HG03039 (cell line): ENCODE measurements around the gene RAB30.

Experiments
- ATAC-seq: cut with Tn5 transposase; IDR thresholded peaks from one replicate; pipeline ENCODE4 v1.9.1; 2021; ENCODE audit warnings: mild to moderate bottlenecking, moderate library complexity; ENCODE audit not compliant: unreplicated experiment

Gene RAB30

DNA sequence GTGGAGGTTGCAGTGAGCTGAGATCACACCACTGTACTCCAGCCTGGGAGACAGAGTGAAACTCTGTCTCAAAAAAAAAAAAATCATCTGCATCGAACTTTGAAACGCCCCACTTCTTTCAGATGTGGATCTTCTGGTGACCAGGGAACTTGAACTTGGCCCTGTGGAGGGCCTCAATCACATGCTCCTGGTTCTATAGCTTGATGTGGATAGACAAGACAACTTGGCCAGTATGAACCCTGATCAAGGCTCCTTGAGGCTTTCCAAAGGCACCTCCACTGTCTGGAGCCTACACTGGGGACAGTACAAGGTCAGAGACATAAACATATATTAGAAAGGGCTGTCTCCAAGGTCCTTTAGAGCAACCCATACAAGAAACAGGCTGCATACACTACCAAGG, 30.6 kb downstream of the RAB30 start:
- no peak for ATAC-seq

DNA sequence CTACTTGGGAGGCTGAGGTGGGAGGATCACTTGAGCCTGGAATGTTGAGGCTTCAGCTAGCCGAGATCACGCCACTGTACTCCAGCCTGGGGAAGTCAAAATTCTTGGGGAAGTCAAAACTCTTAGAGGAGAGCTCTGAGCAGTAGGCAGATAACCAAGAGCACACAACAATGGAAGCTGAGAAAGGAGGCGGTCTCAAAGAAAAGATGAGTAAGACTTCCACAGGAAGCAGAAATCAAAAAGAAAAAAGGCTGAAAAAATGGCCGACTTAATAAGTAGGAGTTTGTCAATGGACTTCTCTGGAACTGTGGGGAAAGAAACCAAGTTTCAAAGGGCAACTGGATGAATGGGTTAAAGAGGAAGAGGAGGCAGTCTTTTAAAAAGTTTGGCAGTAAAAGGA, 32.1 kb downstream of the RAB30 start:
- no peak for ATAC-seq

DNA sequence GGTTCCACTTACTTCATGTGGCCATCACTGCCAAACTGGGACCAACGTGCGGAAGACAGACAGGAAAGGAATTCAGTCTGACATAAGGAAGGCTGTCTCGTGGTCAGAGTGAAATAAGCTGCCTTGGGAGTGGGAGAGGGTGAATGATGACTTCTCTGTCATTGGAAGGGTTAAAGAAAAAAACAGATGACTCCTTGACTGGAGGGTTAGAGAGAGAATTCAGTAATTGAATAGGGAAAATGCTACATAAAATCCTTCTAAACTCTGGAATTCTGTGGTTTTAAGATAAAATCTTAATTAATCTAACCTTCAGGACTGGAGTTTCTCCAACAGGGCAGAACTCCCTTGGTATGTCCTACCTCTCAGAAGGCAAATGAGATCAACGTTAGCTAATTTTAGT, 33.8 kb downstream of the RAB30 start:
- ATAC-seq: no peak

DNA sequence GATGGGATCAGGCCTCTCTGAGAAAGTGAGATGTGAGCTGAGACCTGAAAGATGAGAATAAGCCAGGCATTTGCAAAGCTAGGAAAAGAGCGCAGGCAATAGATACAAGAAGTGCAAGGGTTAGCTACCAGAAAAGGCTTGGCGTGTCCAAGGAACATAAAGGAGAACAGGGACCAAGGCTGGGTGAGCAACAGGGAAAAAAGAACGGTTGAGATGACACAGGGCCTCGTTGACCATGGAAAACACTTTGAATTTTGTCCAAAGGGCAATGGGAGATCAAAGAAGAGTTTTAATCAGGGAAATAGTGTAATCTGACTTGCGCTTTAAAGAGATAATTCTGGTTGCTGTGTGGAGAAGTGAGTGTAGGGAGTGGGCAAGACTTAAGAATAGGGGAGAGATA, 35.0 kb downstream of the RAB30 start:
- no peak for ATAC-seq

DNA sequence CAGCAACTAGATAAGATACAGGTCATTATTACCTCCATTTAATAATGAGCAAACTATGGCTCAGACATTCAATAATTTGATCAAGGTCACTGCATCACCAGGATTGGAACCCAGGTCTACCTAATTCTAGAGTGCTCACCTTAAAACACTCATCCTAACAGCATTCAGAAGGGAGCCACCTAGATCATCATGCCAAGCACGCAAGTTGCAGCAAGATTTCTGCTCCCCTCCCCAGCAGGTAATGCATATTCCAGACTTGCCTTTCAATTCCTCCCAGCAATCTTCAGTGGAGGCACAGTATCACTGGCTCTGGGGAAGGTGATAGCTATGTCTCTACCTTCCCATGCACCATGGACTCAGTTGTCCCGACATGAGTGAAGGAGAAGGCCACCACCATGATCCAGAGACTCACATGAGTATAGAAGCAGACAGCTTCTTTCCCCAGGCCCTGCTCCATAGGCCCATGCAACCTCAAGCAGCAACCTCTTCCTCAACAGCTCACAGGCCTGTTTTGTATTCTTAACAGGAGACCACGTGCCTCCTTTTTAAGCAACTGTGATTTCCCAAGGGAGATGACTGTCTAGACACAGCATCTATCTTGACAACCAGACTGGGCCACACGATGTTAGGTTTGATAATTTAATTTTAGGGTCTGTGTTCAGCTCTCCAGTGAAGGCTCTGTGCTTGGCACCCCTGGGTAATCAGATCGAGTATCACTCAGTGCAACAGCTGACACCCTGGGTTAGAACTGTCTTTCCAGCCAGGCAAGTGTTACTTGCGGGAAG, 36.4 kb downstream of the RAB30 start:
- peak; percentile 47 for ATAC-seq

DNA sequence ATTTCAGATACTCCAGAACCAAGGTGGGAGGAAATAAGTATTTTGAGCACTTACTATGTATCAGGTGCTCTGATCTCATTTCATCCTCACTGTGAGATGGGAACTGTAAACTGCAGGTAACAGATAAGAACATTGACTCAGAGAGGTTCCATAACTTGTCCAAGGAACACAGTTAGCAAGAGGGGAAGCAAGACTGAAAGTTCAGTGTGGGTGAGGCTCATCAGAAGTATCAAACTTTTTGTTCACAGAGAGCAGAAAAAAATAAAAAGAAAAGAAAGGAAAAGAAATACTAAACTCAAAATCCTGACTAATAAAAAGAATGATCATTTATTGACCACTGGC, 37.1 kb downstream of the RAB30 start:
- no peak for ATAC-seq

DNA sequence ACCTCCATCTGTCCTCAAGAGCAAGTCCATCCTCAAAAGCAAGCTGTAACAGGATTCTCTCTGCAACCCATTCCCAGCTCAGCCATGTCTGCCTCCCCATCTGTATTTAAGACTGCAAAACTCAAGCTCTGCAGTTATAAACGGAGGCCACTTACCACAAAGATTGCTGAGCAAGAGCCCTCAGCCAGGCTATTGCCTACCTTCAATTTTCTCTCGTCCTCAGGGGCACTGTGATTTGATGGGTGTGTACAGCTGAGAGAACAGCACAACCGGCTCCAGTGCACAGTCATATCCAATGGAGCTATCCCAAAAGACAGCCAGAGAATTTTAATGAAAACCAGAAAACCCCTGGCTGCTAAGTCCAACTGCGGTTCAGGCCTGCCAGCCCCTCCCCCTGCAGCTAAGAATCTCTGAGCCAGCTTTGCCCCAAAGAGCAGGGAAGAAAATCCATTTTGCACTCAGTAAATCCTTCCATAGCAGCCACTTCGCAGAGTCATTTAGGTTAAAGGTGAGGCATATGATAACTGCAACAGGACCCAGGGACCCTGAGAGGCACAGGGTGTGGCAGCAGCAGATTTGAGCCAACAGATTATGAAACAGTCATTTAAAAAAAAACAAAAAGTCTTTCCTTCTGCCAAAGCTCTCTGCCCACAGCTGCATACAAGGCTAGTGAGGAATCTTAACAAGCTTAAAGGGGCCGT, 37.6 kb downstream of the RAB30 start:
- ATAC-seq: no peak

DNA sequence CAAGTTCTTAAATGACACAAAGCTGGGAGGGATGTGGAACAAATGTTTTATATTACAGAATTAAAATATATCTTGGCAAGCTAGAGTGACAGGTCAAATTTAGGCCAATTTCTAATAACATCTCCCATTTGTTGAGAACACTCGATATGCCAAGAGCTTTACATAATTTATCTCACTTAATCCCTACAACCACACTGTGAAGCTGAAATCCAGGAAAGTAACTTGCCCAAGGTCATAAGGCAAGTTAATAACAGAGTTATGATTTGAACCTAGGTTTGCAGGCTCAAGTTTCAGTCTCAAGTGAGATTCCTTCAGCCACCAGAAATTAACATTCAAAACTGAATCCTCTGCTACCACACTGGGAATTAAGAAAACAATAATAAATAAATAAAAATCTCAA, 38.3 kb downstream of the RAB30 start:
- ATAC-seq: no peak

DNA sequence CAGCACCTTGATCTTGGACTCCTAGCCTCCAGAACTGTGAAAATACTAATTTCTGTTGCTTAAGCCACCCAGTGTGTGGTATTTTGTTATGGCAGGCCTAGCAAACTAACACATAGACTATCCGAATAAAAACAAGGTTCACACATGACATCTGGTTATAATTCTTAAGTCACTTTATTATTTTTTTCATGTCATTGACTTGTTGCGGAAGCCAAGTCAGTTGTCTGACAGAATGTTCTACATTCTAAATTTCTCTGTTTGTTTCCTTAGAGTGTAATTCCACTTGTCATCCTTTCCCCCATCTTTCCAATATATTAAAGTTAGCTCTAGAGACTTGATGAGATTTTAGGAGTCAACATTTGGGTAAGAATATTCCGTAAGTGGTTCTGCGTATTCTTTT, 40.6 kb downstream of the RAB30 start:
- ATAC-seq: no peak

DNA sequence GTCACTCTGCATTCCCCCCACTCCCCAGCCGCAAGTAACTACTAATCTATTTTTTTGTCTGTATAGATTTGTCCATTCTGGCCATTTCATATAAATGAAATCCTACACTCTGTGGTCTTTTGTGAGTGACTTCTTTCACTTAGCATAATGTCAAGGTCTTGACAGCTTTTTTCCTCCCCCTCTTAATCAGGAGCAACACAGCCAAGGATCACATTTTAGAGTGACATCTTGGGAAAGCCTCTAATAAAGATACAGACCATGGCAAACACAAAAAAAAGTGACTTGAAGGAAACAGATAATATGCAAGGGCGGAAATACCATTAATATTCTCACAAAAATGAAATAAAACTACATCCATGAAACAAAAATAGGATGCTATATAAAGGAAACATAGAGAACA, 43.9 kb downstream of the RAB30 start:
- ATAC-seq: no peak

DNA sequence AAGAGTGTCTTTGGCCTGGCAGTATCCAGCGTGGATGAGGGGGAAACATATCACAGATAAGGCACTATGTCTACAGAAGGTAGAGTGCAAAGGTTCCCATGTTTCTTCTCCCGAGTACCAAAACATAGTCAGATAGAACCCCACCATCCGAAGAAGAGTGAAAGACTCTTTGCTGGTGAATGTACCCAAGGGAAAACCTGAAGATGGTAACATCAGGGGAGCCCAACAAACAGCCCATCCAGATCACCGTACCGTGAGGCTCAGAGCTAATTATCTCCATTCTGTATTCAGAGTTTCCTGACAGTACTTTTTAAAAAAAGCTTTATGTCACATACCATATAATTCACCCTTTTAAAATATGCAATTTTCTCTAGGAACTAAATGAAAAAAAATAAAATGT, 44.4 kb downstream of the RAB30 start:
- ATAC-seq: no peak

DNA sequence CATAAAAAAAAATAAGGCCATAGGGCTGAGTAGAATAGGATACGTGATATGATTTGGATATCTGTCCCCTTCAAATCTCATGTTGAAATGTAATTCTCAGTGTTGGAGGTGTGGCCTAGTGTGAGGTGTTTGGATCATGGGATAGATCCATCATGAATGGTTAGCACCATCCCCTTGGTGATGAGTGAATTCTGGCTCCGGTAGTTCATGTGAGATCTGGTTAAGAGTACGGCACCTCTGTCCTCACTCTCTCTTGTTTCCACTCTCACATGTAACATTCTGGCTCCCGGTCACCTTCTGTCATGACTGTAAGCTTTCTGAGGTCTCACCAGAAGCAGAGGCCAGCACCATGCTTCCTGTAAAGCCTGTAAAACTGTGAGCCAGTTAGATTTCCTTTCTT, 45.5 kb downstream of the RAB30 start:
- ATAC-seq: no peak

DNA sequence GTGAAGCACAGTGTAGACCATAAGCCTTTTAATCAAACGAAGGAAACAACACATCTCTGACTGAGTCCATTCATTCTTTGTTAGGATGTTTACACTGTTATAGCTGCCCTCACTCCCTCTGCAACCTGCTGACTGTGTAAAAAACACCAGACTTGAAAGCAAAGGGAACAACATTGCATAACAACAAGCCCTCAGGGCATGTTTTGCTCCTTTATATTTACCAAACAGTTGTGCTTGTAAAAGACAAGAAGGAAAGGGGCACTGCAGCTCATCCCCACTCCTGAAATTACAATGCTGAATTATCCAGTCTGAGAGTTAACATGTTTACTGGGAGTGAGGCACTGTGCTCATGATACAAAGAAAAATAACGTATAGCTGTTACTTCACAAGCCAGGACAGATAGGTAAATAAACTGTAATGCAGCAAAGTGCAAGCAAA, 46.4 kb downstream of the RAB30 start:
- ATAC-seq: no peak

DNA sequence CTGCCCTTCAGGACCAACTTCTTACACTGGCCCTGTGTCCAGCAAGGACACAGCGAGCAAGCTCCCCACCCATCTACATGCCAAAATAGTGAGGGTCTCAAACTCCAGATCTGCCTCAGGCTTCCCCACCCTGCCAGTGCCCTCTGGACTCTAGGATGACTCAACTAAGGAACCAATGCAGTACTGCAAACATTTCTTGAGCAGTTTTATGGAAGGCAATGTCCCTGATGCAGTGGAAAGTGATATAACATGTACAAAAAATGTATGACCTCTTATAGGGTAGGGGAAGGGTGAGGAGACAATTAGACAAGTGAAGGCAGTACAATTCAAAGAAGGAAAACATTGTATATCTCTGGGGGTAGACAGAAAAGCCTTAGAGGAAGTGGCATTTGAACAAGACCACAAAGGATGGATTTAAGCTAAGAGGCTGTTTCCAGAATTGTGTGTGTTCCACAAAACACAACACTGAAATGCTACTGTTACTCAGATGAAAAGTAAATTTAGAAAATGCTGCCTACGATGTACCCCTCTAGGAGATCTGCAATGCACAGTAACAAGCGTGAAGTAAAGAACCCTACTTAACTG, 47.3 kb downstream of the RAB30 start:
- ATAC-seq: no peak

DNA sequence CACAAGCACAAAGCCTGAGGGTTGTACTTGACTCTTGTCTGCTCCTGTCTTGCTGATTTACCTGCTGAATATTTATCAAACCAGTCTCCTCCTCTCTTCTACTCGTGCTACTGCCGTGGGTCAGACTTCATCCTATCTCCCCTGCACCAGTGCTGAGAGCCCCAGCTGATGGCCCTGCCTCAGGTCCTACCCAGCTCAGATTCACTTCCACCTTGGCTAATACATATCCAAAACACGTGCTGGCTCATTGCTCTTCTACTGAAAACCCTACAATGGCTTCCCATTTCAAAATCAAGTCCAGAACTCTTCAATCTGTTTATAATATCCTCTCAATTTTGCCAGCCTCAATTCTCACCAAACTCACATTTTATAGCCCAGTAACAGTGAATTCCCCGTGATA, 48.3 kb downstream of the RAB30 start:
- no peak for ATAC-seq

DNA sequence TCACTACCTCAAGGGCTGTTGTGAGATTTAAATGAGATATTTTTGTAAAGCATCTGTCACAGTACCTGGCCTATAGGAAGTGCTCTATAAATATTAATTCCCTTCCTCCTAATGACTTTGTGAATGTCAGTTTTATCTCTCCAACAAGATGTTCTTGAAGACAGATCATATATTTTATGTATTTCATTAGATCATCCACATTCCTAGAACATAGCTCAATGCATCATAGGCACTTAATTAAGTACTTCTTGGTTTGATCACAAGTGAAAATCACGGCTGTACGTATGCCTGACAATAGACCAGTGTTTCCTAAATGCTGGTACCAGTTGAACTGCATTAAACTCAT, 49.9 kb downstream of the RAB30 start:
- ATAC-seq: no peak

DNA sequence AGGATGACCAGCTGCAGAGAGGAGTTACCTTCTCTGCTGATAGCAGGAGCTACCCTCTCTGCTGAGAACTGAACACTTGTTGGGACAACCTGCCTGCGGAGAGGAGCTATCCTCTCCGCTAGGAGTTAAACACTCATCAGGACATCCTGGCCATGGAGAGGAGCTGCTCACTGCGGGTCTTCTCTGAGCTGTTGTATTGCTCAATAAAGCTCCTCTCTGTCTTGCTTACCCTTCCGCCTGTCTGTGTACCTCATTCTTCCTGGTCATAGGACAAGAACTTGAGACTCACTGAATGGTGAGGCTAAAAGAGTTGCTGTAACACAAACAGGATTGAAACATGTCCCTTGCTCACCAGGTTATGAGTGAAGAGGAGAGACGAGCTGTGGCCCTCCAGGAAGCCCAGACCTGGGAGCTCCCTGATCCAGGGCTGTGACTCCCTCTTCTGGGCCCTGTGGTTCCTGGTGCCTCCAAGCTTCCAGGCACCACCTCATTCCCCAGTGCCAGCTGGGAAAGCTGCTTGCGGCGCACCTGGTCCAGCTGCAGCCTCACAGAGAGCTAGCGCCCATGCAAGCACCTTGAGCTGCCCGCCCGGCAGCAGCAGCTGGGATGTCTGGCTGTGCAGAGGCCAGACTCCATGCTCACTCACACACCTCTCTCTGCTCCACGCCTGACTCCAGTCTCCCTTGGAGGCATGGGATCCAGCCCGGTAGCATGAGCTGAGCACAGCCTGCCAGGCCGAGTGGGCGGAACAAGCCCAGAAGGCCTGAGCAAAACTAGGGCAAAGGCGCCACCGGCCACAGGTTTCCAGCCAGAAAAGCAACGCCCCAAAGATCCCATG, 50.5 kb downstream of the RAB30 start:
- no peak for ATAC-seq

DNA sequence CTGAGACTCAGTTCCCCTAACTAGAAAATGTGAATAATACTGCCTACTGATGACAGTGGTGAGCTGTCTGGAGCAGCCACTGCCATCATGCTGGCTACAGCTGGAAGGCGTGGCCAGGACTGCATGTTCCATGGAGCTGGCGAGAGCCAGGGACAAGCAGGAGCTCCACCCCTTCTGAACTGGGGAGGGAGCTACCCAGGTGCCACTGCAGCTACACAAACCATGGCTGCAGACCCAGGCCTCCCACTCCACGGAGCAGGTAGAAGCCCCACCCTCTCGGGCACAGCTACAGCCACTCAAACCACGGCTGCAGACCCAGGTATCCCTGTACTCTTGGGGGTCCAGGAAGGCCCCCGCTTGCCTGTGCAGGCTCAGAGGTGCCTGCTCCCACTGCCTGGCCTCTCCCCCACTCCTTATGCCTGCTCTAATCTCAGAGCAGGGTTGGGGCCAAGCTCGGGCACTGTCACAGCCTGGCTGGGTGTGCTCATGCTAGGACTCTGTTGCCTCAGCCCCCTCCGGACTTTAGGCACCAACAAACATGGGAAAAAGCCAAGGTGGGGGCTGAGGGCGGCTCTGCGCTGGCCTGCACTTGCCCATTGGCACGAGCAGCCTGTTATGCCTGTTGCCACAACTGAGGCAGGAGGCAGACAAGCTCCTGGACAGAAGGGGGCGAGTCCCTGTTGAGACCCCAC, 51.7 kb downstream of the RAB30 start:
- no peak for ATAC-seq

DNA sequence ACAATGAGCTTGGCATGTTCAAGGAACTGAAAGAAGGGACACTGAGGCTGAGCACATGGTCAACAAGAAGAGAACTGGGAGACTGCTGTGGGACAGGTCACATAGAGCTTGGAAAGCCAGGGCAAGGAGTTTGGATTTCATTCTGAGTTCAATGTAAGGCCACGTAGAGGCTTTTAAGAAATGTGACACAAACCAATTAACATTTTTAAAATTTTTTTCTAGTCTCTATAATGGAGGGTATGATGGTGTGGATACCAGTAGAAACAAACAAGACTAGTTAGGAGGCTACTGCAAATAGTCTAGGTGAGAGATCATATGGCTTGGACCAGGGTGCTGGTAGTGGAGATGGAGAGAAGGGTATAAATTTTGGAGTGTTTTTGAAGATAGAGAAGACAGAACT, 56.7 kb downstream of the RAB30 start:
- no peak for ATAC-seq

DNA sequence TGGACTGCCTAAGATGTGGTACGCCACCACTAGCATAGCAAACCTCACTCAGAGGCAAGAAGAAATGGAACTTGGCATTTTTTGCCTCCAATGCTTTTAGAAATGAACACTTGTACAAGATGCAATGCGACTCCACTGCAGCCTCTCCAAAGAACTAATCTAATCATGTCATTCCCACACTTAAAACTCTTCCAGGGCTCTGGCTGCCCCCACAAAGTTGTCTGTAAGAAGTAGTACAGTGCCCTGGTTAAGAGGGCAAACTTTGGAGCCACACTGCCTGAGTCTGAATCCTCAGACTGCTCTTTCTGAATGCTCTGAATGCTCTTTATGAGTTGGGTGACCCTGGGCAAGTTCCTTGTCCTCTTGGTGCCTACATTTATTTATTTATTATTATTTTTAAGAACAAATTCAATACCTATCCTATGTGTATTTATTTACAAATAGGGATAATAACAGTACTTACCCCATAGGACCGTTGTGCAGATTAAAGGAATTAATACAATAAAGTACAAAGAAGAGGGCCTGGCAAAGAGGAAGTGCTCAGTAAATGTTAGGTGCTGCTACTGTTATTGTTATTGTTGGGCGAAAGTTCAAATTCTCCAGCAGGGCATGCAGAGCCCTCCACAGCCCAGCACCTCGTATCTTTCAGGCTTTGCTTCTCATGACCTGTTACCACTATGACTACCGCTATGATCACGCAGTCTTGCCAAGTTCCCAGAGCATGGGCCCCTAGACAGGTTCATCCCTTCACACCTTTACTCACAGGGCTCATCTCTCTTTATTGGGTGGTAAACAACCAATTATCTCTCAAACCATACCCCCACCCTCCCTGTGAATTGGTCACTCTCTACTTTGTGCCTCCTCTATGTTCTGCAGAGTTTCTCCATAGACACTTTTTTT, 59.3 kb downstream of the RAB30 start:
- ATAC-seq: no peak
